Muscle of leg (tissue), 11 donors: ENCODE results near the gene ITIH1. TPM values are rescaled to one million over a fixed set of nuclear protein-coding genes. Genes with fewer than 3 reads are reported as not detected.
A peak's percentile ranks its signal among the peaks of the same experiment; 100 is the strongest.
"Not testable (repeated sequence)": the region's sequence is repeated elsewhere in the genome, so short reads cannot be mapped to it uniquely, and the experiment has no call there.

Experiments
- DNase-seq: peaks from one replicate; pipeline ENCODE4 v3.0.0; 2013
- H3K27ac ChIP-seq: one replicate; pipeline ENCODE4 v1.5.1; 2013; ENCODE audit warnings: mild to moderate bottlenecking, low read length, control low read depth
- H3K27me3 ChIP-seq: one replicate; pipeline ENCODE4 v1.6.1; 2013; ENCODE audit warnings: low read length; ENCODE audit not compliant: control insufficient read depth, insufficient read depth
- H3K36me3 ChIP-seq: one replicate; pipeline ENCODE4 v1.6.1; 2013; ENCODE audit warnings: low read length; ENCODE audit not compliant: control insufficient read depth, insufficient read depth
- H3K4me1 ChIP-seq: one replicate; pipeline ENCODE4 v1.6.1; 2013; ENCODE audit warnings: low read length; ENCODE audit not compliant: control insufficient read depth, insufficient read depth
- H3K4me3 ChIP-seq: one replicate; pipeline ENCODE4 v1.5.1; 2013; ENCODE audit warnings: low read length, control low read depth
- H3K9me3 ChIP-seq: replicated peaks from 2 replicates; pipeline ENCODE4 v1.6.1; 2013; ENCODE audit warnings: low read depth, low read length; ENCODE audit not compliant: control insufficient read depth
- WGBS: methylation state at CpG from one replicate; pipeline ENCODE4 v1.1.5; 2013; ENCODE audit warnings: missing lambda C conversion rate; ENCODE audit not compliant: insufficient coverage; 5-methylcytosine and 5-hydroxymethylcytosine counted together
- polyA plus RNA-seq, 8 donors: library from polyadenylated mRNA; unstranded; fragments of 120-200 nt; gene quantifications; one replicate each; pipeline versions ENCODE4 v1.2.1 to v1.2.3, GENCODE V29; 2013; ENCODE audit warnings: inconsistent platforms in 1 of 8, low replicate concordance in 1 of 8; ENCODE audit not compliant: insufficient read length in 8 of 8, insufficient read depth in 1 of 8
- total RNA-seq: library from RNA; stranded (reverse); fragments of 120-200 nt; gene quantifications from one replicate; pipeline ENCODE4 v1.2.4, GENCODE V29; 2013

Gene ITIH1
- total and polyA plus RNA-seq, 9 donors = 0.22 to 3.3 (median 1.5) TPM; not detected in 6

DNA sequence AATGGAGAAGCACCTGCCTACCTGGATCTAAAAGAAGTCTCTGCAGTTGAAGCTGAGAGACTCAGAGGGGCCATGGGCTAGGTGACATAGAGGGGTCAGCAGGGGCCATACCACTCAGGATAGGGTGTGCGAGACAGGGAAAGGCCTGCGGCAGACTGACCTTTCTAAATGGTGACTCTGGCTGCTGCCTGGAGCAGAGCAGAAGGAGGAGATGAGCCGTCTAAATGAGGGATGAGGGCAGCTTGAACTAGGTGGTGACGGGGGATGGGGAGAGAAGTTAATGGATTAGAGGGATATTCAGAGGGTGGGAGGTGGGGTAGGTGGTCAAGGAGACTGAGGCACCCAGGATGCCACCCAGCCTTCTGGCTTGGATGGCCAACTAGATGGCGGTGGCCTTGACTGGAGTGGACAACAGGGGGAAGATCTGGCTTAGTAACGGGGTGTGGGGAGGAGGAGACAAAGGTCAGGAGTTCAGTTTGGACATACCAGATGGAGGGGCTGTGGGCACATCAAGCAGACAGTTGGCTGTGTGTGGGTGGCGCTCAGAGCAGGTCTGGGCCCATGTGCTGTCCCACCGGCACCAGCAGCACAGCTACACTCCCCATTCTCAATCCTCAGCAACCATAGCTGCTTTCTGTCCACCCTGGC lies 3.2 kb upstream of the ITIH1 start:
- Histone ChIP-seq H3K9me3 (no peaks in the 10 kb centered on the region), H3K27me3 (no peaks in the 10 kb centered on the region), H3K4me1 (peaks cover 8% of the 10 kb centered on the region), H3K27ac (no peak overlapping the region), H3K36me3 (no peaks in the 10 kb centered on the region), H3K4me3 (no peak overlapping the region)
- WGBS = 71% methylated on average over 6 of the region's 8 CpGs
- no peak for DNase-seq

DNA sequence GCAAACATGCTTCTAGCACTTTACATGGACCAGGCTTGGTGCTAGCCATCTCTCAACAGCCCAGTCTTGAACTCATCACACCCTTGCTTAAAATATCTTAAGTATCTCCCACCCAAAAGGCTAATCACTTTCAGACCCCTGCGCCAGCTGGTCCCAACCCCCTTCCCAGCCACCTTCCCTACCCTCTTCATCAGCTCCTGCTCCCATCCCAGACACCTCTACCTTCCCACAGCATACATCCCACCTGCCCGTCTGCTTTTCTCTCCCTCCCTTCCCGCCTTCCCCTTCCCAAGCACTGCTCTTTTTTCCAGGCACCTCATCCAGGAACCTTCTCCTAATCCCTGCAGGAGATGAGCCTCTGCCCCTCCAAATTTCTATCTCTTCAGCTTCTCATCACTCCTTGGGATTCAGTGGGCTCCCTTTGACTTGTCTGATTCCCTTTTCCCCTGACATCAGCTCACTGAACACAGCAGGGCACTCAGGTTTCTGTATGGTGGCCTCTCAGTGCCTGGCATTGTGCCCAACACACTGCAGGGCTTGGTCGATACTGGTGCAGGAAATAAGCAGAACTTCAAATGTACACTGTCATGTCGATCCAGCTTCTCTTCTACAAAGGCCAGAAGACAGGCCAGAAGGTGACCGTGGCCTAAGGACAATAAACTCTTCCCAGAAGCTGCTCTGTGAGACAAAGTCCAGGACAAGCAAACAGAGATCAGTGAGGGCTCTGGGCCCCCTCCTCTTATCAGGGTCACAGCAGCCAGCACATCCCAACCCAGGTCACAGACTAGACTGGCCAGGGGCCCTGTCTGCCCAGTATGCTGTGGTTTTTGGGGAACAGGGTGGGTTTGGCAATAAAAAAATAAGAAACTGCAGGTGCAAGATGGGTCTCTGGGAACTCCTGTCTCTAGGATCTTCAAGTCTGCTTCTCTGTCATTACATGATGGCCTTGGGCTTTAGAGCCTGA lies 2.2 kb upstream of the ITIH1 start:
- no peaks in the 10 kb centered on the region for H3K36me3 ChIP-seq
- peak; percentile 17 for DNase-seq
- 39% methylated on average over 5 of the region's 6 CpGs for WGBS
- H3K27me3 ChIP-seq = no peaks in the 10 kb centered on the region
- no peak overlapping the region for H3K4me3 ChIP-seq
- H3K9me3 ChIP-seq = no peaks in the 10 kb centered on the region
- no peak overlapping the region for H3K27ac ChIP-seq
- H3K4me1 ChIP-seq = peaks cover 4% of the 10 kb centered on the region

DNA sequence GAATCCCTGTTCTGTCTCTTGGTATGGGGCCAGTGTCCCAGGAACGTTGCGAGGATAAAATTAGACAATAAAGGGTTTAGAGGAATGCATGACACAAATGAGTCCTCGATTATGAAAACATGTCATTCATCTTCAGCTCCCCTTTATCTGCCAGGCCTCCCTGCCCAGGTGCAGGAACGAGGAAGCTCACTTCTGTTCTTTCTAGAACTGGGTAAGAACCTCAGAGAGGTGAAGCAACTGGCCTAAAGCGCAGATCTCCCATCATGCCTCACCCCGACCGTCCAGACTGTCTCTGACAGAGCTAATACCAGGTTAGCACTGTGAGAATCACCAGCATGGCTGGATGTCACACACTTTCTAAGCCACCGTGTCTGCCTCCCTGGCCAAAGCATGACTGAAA lies 1.5 kb upstream of the ITIH1 start:
- no peaks in the 10 kb centered on the region for H3K9me3 ChIP-seq
- no peak overlapping the region for H3K27ac ChIP-seq
- no peaks in the 10 kb centered on the region for H3K36me3 ChIP-seq
- H3K4me3 ChIP-seq = no peak overlapping the region
- H3K27me3 ChIP-seq = no peaks in the 10 kb centered on the region
- DNase-seq = no peak
- peaks cover 4% of the 10 kb centered on the region for H3K4me1 ChIP-seq
- 54% methylated on average over 2 of the region's 8 CpGs for WGBS

DNA sequence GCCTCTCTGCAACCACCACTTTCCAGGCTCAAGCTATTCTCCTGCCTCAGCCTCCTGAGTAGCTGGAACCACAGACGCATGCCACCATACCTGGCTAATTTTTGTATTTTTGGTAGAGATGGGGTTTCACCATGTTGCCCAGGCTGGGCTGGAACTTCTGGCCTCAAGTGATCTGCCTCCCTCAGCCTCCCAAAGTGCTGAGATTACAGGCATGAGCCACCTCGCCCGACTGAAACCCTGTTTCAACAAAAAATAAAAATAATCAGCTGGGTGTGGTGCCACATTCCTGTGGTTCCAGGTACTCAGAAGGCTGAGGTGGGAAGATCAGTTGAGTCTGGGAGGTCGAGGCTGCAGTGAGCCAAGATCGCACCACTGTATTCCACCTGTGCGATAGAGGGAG lies 913 bp upstream of the ITIH1 start:
- not testable (repeated sequence) for H3K9me3 ChIP-seq, H3K4me1 ChIP-seq, DNase-seq, H3K4me3 ChIP-seq, H3K27me3 ChIP-seq, H3K36me3 ChIP-seq, H3K27ac ChIP-seq
- WGBS = no CpG with 5 or more reads among the region's 6 CpGs

DNA sequence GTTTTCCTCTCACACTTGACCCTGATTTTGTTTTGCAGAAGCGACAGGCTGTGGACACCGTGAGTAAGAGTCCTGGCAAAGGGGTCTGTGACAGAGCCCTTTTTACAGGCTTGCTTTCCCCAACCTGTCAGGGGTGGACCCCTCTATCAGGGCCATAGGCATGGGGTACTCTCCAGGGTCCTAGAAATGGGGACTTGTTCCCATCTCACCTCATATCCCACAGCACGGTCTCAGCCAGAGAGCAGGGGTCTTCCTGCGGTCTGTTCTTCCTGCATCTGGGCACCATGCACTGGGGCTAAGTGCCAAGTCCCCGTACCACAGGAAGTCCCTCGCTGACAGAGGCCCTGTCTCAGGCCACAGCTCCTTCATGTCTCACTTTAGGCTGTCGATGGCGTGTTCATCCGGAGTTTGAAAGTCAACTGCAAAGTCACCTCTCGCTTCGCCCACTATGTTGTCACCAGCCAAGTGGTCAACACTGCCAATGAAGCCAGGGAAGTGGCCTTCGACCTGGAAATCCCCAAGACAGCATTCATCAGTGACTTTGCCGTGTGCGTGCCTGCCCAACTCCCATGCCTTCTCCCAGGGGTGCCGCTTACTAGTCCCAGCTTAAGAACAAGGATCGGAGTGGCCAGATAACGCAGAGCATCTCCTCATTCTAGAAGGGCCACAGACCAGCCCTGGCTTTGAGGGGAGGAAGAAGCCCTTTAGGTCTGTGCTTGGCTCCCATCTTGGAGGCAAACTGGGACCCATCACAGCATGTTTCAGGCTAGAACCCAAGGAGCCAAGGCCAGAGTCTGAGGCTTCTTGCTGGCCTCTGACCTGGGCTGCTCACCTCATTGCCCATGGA lies 783 bp downstream of the ITIH1 start:
- WGBS = 64% methylated on average over 16 of the region's 17 CpGs
- no peaks in the 10 kb centered on the region for H3K9me3 ChIP-seq
- no peak overlapping the region for H3K4me3 ChIP-seq
- DNase-seq = no peak
- no peaks in the 10 kb centered on the region for H3K36me3 ChIP-seq
- no peaks in the 10 kb centered on the region for H3K4me1 ChIP-seq
- peaks cover 8% of the 10 kb centered on the region for H3K27me3 ChIP-seq
- no peak overlapping the region for H3K27ac ChIP-seq

DNA sequence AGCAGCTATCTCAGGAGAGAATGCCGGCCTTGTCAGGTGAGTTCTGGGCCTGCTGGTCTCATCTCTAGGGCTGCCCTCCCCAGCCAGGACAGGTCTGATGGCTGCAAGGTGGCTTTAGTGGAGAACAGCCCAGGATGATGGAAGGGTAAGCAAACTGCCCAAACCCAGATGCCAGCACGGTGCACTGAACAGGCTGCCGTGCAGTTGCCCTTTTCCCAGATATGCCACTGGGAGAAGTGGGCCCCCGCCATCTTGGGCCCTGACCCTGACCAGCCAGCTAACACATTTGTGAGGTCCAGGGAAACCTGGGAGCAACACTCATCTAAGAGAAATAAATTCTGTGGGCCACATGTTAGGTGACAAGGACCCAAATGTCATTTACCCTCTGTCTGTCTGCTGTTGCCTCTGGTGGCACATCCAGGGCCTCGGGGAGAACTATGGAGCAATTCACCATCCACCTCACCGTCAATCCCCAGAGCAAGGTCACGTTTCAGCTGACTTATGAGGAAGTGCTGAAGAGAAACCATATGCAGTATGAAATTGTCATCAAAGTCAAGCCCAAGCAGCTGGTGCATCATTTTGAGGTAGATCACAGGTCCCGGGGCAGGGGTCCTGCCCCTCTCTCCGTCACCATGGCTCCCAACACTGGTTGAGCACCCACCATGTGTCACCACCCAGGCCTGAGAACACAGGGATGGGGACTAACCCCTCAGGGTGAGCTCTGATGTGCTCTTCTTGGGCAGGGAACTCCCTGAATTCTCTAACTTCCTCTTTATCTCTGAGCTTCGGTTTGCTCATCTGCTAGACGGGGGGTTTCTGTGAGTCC lies 1.8 kb downstream of the ITIH1 start:
- H3K36me3 ChIP-seq = no peaks in the 10 kb centered on the region
- no peaks in the 10 kb centered on the region for H3K9me3 ChIP-seq
- 81% methylated on average over 7 of the region's 11 CpGs for WGBS
- peaks cover 8% of the 10 kb centered on the region for H3K27me3 ChIP-seq
- no peak for DNase-seq
- no peak overlapping the region for H3K4me3 ChIP-seq
- H3K4me1 ChIP-seq = no peaks in the 10 kb centered on the region
- no peak overlapping the region for H3K27ac ChIP-seq

DNA sequence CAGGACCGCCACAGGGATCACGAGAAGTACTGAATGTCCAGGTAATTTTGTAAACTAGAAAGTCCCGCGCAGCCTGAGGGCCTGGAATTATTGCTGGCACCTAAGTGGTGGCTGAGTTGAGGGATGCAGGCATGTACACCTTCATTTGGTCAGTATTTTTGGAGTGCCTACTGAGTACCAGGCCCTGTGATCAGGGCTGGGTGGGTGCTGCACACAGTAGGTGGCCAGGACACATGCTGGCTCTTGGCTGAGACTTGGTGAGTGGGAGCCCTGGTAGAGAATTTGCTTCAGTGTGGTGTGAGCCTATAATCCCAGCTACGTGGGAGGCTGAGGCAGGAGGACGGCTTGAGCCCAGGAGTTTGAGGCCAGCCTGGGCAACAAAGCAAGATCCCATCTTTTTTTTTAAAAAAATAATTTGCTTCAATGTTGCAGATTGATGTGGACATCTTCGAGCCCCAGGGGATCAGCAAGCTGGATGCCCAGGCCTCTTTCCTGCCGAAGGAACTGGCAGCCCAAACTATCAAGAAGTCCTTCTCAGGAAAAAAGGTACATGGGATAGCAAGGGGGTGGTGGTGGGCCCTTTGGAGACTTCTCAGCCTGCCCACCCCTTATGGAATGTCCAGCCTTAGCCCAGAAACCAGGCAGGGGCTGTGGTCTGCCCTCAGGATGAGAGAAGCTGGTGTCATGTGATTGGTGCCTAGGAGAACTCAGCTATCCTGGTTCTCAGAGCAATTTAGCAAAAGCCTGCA lies 2.6 kb downstream of the ITIH1 start:
- 80% methylated on average over 4 of the region's 8 CpGs for WGBS
- Histone ChIP-seq H3K27me3 (peaks cover 8% of the 10 kb centered on the region), H3K4me3 (no peak overlapping the region), H3K9me3 (no peaks in the 10 kb centered on the region), H3K27ac (no peak overlapping the region), H3K4me1 (no peaks in the 10 kb centered on the region), H3K36me3 (no peaks in the 10 kb centered on the region)
- DNase-seq = no peak

DNA sequence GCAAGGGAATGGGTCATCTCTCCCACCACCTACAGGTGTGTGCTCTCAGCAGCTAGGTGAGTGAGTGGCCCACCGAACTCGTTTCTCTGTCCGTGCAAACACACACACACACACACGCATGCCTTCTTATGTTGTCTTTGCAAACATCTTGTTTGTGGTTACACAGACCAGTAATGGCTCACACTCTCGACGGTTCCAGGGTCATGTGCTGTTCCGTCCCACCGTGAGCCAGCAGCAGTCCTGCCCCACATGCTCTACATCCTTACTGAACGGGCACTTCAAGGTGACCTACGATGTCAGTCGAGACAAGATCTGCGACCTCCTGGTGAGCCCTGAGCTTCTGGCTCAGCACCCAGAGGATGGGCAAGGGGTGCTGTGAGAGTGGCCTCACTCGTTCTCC lies 4.3 kb downstream of the ITIH1 start:
- no peaks in the 10 kb centered on the region for H3K36me3 ChIP-seq
- H3K27me3 ChIP-seq = peaks cover 8% of the 10 kb centered on the region
- H3K4me3 ChIP-seq = no peak overlapping the region
- 69% methylated on average over 13 of the region's 13 CpGs for WGBS
- H3K27ac ChIP-seq = no peak overlapping the region
- H3K4me1 ChIP-seq = no peaks in the 10 kb centered on the region
- no peaks in the 10 kb centered on the region for H3K9me3 ChIP-seq
- DNase-seq = no peak
